Measurements from ENCODE around the gene PTPN7. TPM values are rescaled to one million over a fixed set of nuclear protein-coding genes. Genes with fewer than 3 reads are reported as not detected.

Gene PTPN7
- total RNA-seq, 1 experiment from 2014 or later = not detected

- peaks cover 50% of the 10 kb centered on the region for H3K27me3 Mint-ChIP-seq (ENCODE audit: unreplicated experiment)
- intact Hi-C loops (cut with micrococcal nuclease; ENCODE audit: unreplicated experiment) = no loop called here
- no peaks in the 10 kb centered on the region for H3K36me3 Mint-ChIP-seq (ENCODE audit: insufficient read depth, unreplicated experiment)
- CTCF ChIA-PET = interaction anchor here (0.7 kb wide), 1 partner anchor 323 kb away, joined by 3 read pairs; no protein-coding TSS in a partner anchor
- TF ChIP-seq CTCF (IDR thresholded peaks at IDR 0.05; ENCODE audit: unreplicated experiment) = no peak
- DNase-seq = no peak
- no peak overlapping the region for H3K27ac Mint-ChIP-seq (ENCODE audit: unreplicated experiment)
- H3K4me3 Mint-ChIP-seq (ENCODE audit: low read depth, unreplicated experiment) = no peak overlapping the region
- no TSS peak for BruUV-seq (replicated peaks)
- H3K4me1 Mint-ChIP-seq (ENCODE audit: low read depth, unreplicated experiment) = no peaks in the 10 kb centered on the region
- no peaks in the 10 kb centered on the region for H3K9me3 Mint-ChIP-seq (ENCODE audit: low read depth, unreplicated experiment)
Observed at GRCh38 chr1:202176949-202177927, 16.8 kb upstream of the PTPN7 start.

GRCh38 chr1:202173993-202174392, 13.6 kb upstream of the PTPN7 start:
- Mint-ChIP-seq H3K36me3 (ENCODE audit: insufficient read depth, unreplicated experiment) (no peaks in the 10 kb centered on the region), H3K4me1 (ENCODE audit: low read depth, unreplicated experiment) (no peaks in the 10 kb centered on the region), H3K27ac (ENCODE audit: unreplicated experiment) (no peak overlapping the region), H3K4me3 (ENCODE audit: low read depth, unreplicated experiment) (no peak overlapping the region), H3K9me3 (ENCODE audit: low read depth, unreplicated experiment) (no peaks in the 10 kb centered on the region), H3K27me3 (ENCODE audit: unreplicated experiment) (peaks cover 39% of the 10 kb centered on the region)
- CTCF ChIA-PET = no interaction called here
- DNase-seq = no peak
- BruUV-seq (replicated peaks) = no TSS peak
- intact Hi-C loops (cut with micrococcal nuclease; ENCODE audit: unreplicated experiment) = no loop called here
- TF ChIP-seq CTCF (IDR thresholded peaks at IDR 0.05; ENCODE audit: unreplicated experiment) = no peak

GRCh38 chr1:202172015-202172355, 11.6 kb upstream of the PTPN7 start:
- Mint-ChIP-seq H3K9me3 (ENCODE audit: low read depth, unreplicated experiment) (no peaks in the 10 kb centered on the region), H3K4me1 (ENCODE audit: low read depth, unreplicated experiment) (no peaks in the 10 kb centered on the region), H3K36me3 (ENCODE audit: insufficient read depth, unreplicated experiment) (no peaks in the 10 kb centered on the region), H3K27ac (ENCODE audit: unreplicated experiment) (no peak overlapping the region), H3K4me3 (ENCODE audit: low read depth, unreplicated experiment) (no peak overlapping the region), H3K27me3 (ENCODE audit: unreplicated experiment) (peaks cover 41% of the 10 kb centered on the region)
- CTCF ChIA-PET = no interaction called here
- BruUV-seq (replicated peaks) = no TSS peak
- intact Hi-C loops (cut with micrococcal nuclease; ENCODE audit: unreplicated experiment) = no loop called here
- no peak for TF ChIP-seq CTCF (IDR thresholded peaks at IDR 0.05; ENCODE audit: unreplicated experiment)
- no peak for DNase-seq

GRCh38 chr1:202171292-202172014, 11.1 kb upstream of the PTPN7 start:
- Mint-ChIP-seq H3K4me3 (ENCODE audit: low read depth, unreplicated experiment) (no peak overlapping the region), H3K4me1 (ENCODE audit: low read depth, unreplicated experiment) (no peaks in the 10 kb centered on the region), H3K36me3 (ENCODE audit: insufficient read depth, unreplicated experiment) (no peaks in the 10 kb centered on the region), H3K27me3 (ENCODE audit: unreplicated experiment) (peaks cover 42% of the 10 kb centered on the region), H3K27ac (ENCODE audit: unreplicated experiment) (no peak overlapping the region), H3K9me3 (ENCODE audit: low read depth, unreplicated experiment) (no peaks in the 10 kb centered on the region)
- CTCF ChIA-PET = no interaction called here
- TF ChIP-seq CTCF (IDR thresholded peaks at IDR 0.05; ENCODE audit: unreplicated experiment) = no peak
- no TSS peak for BruUV-seq (replicated peaks)
- intact Hi-C loops (cut with micrococcal nuclease; ENCODE audit: unreplicated experiment) = no loop called here
- DNase-seq = no peak
